ENCODE results near the gene RAG2. TPM values are rescaled to one million over a fixed set of nuclear protein-coding genes. Genes with fewer than 3 reads are reported as not detected.

Gene RAG2
- total and polyA plus RNA-seq, 2 of the 4 experiments (the other 2 are of a cell fraction): not detected

DNA sequence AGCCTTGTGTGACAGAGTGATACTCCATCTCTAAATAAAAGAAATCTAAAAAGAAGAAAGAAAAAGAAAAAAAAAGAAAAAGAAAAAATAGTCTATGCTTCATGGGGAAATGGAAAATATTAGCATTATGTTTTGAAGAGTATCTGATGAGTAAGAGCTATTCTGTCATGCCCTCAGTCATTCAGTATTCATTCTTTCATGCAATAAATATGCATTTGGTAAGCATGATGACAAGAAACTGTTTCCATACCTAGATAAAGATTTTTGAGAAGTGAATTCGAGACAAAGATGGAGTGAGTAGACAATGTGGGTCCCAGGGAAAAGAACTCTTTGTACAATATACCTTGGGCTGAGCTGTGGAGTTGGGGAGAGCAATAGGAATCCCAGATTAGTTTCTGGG lies 9.9 kb downstream of the RAG2 start:
- H3K18ac ChIP-seq (ENCODE audit: low read depth, low read length): no peak overlapping the region
- in situ Hi-C loops (cut with MboI; ENCODE audit: low sequenced_read_pairs): no loop called here
- ChIA-PET CTCF (interaction anchor here (0.6 to 0.7 kb wide), 2 partner anchors 12 to 42 kb away, joined by 3 read pairs; no protein-coding TSS in a partner anchor), POLR2A (ENCODE audit: unreplicated experiment) (no interaction called here)
- no peaks in the 10 kb centered on the region for H4K20me1 ChIP-seq (ENCODE audit: insufficient read depth, low read length)
- H2AK9ac ChIP-seq (replicated peaks; ENCODE audit: low read depth, low read length, poor library complexity): no peak overlapping the region
- no peak overlapping the region for H2BK120ac ChIP-seq (ENCODE audit: low read depth, low read length)
- DNase-seq (no peak), ATAC-seq (ENCODE audit: low read depth) (no peak)
- no TSS peak for BruUV-seq (replicated peaks)
- H2AK5ac ChIP-seq (ENCODE audit: low read depth, low read length): no peak overlapping the region
- intact Hi-C loops (cut with micrococcal nuclease): loop anchor here (5.0 kb wide), 1 partner anchor 34 kb away; no protein-coding TSS in a partner anchor
- H3K9me3 ChIP-seq (ENCODE audit: control insufficient read depth, insufficient read depth, low read length): no peaks in the 10 kb centered on the region
- H2BK5ac ChIP-seq (ENCODE audit: low read depth, low read length, poor library complexity, severe bottlenecking): no peak overlapping the region
- H3K9ac ChIP-seq (ENCODE audit: low read depth, low read length): no peak overlapping the region
- no peaks in the 10 kb centered on the region for H3K36me3 ChIP-seq (ENCODE audit: control insufficient read depth, insufficient read depth, low read length)
- H2AFZ ChIP-seq (replicated peaks; ENCODE audit: low read length, poor library complexity): no peak overlapping the region
- no peak overlapping the region for H4K8ac ChIP-seq (ENCODE audit: low read depth in 2 of 2, low read length in 2 of 2)
- dilution Hi-C loops (cut with HindIII; ENCODE audit: low sequenced_read_pairs, unreplicated experiment): no loop called here
- H3K9me1 ChIP-seq (ENCODE audit: insufficient read depth, low read length): no peaks in the 10 kb centered on the region
- H3K4me2 ChIP-seq (ENCODE audit: low read depth, low read length): no peak overlapping the region
- no peak overlapping the region for H4K5ac ChIP-seq (ENCODE audit: low read depth, low read length)
- H2BK15ac ChIP-seq (ENCODE audit: low read depth, low read length): no peak overlapping the region
- no peak overlapping the region for H3K23ac ChIP-seq (ENCODE audit: low read depth, low read length)
- H3K4ac ChIP-seq (ENCODE audit: low read depth, low read length): no peak overlapping the region
- no peaks in the 10 kb centered on the region; the same call in 1 of the 2 replicates for H3K27me3 ChIP-seq (ENCODE audit: control insufficient read depth, insufficient read depth, low read length)
- WGBS, 2 experiments (ENCODE audit: extremely low coverage in 2 of 2, insufficient read length in 1 of 2): no CpG with 5 or more reads among the region's 1 CpG
- no peak overlapping the region for H3K14ac ChIP-seq (replicated peaks; ENCODE audit: low read depth, low read length)
- no peaks in the 10 kb centered on the region for H3K4me1 ChIP-seq (ENCODE audit: control insufficient read depth, insufficient read depth, low read length)
- TF ChIP-seq ELK1 (IDR thresholded peaks at IDR 0.05; ENCODE audit: borderline replicate concordance, low read depth, low read length) (no peak), CEBPB (IDR thresholded peaks at IDR 0.05; ENCODE audit: low read depth, low read length) (no peak), MXI1 (IDR thresholded peaks at IDR 0.05; ENCODE audit: borderline replicate concordance, low read depth, low read length) (no peak), RAD21 (IDR thresholded peaks at IDR 0.05; ENCODE audit: low read length) (no peak), USF2 (IDR thresholded peaks at IDR 0.05; ENCODE audit: low read depth, low read length) (no peak), POLR2A (IDR thresholded peaks at IDR 0.05; ENCODE audit: low read depth, low read length) (no peak), MAFK (IDR thresholded peaks at IDR 0.05; ENCODE audit: low read depth, low read length) (no peak), BHLHE40 (IDR thresholded peaks at IDR 0.05; ENCODE audit: low read depth, low read length) (no peak), FOS (IDR thresholded peaks at IDR 0.05; ENCODE audit: low read depth, low read length) (no peak)
- TF ChIP-seq, protein P1, sequence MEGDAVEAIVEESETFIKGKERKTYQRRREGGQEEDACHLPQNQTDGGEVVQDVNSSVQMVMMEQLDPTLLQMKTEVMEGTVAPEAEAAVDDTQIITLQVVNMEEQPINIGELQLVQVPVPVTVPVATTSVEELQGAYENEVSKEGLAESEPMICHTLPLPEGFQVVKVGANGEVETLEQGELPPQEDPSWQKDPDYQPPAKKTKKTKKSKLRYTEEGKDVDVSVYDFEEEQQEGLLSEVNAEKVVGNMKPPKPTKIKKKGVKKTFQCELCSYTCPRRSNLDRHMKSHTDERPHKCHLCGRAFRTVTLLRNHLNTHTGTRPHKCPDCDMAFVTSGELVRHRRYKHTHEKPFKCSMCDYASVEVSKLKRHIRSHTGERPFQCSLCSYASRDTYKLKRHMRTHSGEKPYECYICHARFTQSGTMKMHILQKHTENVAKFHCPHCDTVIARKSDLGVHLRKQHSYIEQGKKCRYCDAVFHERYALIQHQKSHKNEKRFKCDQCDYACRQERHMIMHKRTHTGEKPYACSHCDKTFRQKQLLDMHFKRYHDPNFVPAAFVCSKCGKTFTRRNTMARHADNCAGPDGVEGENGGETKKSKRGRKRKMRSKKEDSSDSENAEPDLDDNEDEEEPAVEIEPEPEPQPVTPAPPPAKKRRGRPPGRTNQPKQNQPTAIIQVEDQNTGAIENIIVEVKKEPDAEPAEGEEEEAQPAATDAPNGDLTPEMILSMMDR (conservative IDR thresholded peaks at IDR 0.05; ENCODE audit: low read depth, low read length): no peak
- no peak overlapping the region for H4K91ac ChIP-seq (ENCODE audit: insufficient read depth, low read depth, low read length)
- H3K56ac ChIP-seq (ENCODE audit: extremely low read depth, insufficient read depth, low read length): no peak overlapping the region
- H2BK20ac ChIP-seq (ENCODE audit: low read depth, low read length): no peak overlapping the region
- no peak overlapping the region for H3K4me3 ChIP-seq (ENCODE audit: insufficient read depth, low read depth, low read length)
- H3K27ac ChIP-seq (ENCODE audit: insufficient read depth, low read length): no peak overlapping the region
- no peaks in the 10 kb centered on the region for H3K79me1 ChIP-seq (ENCODE audit: low read depth in 1 of 2, low read length in 2 of 2)
